NT2/D1 (cell line): ENCODE measurements around the gene SORT1.
"Not testable (repeated sequence)": the region's sequence is repeated elsewhere in the genome, so short reads cannot be mapped to it uniquely, and the experiment has no call there.

Experiments
- DNase-seq: peaks from one replicate; pipeline ENCODE4 v3.0.0-alpha.2; 2011; ENCODE audit warnings: low read depth, low spot score
- H3K27me3 ChIP-seq: 2 replicates; pipeline ENCODE4 v1.6.0; 2011; ENCODE audit warnings: mild to moderate bottlenecking; ENCODE audit not compliant: insufficient read length, insufficient read depth
- H3K36me3 ChIP-seq: 2 replicates; pipeline ENCODE4 v1.6.1; 2011; ENCODE audit warnings: mild to moderate bottlenecking, low read length, mixed read lengths; ENCODE audit not compliant: insufficient read depth, insufficient read length
- H3K4me1 ChIP-seq: 2 replicates; pipeline ENCODE4 v1.5.1; 2011; ENCODE audit not compliant: insufficient read depth, insufficient read length
- H3K4me3 ChIP-seq: 2 replicates; pipeline ENCODE4 v1.5.1; 2011; ENCODE audit warnings: low read depth; ENCODE audit not compliant: insufficient read length
- H3K9ac ChIP-seq: 2 replicates; pipeline ENCODE4 v1.6.0; 2011; ENCODE audit warnings: low read depth; ENCODE audit not compliant: insufficient read length
- H3K9me3 ChIP-seq: 2 replicates; pipeline ENCODE4 v1.5.1; 2011; ENCODE audit warnings: mild to moderate bottlenecking, low read length; ENCODE audit not compliant: insufficient read depth
- SUZ12 ChIP-seq: IDR thresholded peaks from 2 replicates; pipeline ENCODE4 v1.6.1; 2011; ENCODE audit not compliant: insufficient read length, insufficient read depth; ENCODE audit errors: extremely low read depth
- YY1 ChIP-seq: IDR thresholded peaks from 2 replicates; pipeline ENCODE4 v1.6.1; 2011; ENCODE audit not compliant: insufficient read length, insufficient read depth
- ZNF274 ChIP-seq: IDR thresholded peaks from 2 replicates; pipeline ENCODE4 v1.6.1; 2011; ENCODE audit warnings: mild to moderate bottlenecking, low read depth, low read length

Gene SORT1

GRCh38 chr1:109312978-109313775 lies 84.5 kb downstream of the SORT1 start:
- H3K9me3 ChIP-seq = no peaks in the 10 kb centered on the region
- peaks cover 59% of the 10 kb centered on the region for H3K36me3 ChIP-seq
- no peak overlapping the region for H3K4me3 ChIP-seq
- DNase-seq = no peak
- no peak for TF ChIP-seq YY1
- TF ChIP-seq SUZ12 = no peak
- no peak for TF ChIP-seq ZNF274
- no peaks in the 10 kb centered on the region for H3K27me3 ChIP-seq
- H3K4me1 ChIP-seq = peaks cover 3% of the 10 kb centered on the region
- no peak overlapping the region for H3K9ac ChIP-seq

GRCh38 chr1:109312246-109312645 lies 85.5 kb downstream of the SORT1 start:
- H3K4me1 ChIP-seq = peaks cover 5% of the 10 kb centered on the region
- no peak for TF ChIP-seq SUZ12
- no peak for TF ChIP-seq YY1
- no peaks in the 10 kb centered on the region for H3K9me3 ChIP-seq
- no peaks in the 10 kb centered on the region for H3K27me3 ChIP-seq
- DNase-seq = no peak
- no peak overlapping the region for H3K9ac ChIP-seq
- no peak overlapping the region for H3K4me3 ChIP-seq
- peaks cover 52% of the 10 kb centered on the region for H3K36me3 ChIP-seq

- no peak for TF ChIP-seq YY1
- no peak for DNase-seq
- H3K4me1 ChIP-seq = peaks cover 18% of the 10 kb centered on the region
- no peak overlapping the region for H3K4me3 ChIP-seq
- H3K27me3 ChIP-seq = no peaks in the 10 kb centered on the region
- no peaks in the 10 kb centered on the region for H3K9me3 ChIP-seq
- no peak overlapping the region for H3K9ac ChIP-seq
- peaks cover 30% of the 10 kb centered on the region for H3K36me3 ChIP-seq
Observed at GRCh38 chr1:109309347-109309746, 88.4 kb downstream of the SORT1 start.

- H3K4me1 ChIP-seq = peaks cover 16% of the 10 kb centered on the region
- DNase-seq = no peak
- no peak overlapping the region for H3K9ac ChIP-seq
- TF ChIP-seq ZNF274 (no peak), SUZ12 (no peak), YY1 (no peak)
- no peaks in the 10 kb centered on the region for H3K27me3 ChIP-seq
- H3K9me3 ChIP-seq = no peaks in the 10 kb centered on the region
- no peak overlapping the region for H3K4me3 ChIP-seq
- peaks cover 15% of the 10 kb centered on the region for H3K36me3 ChIP-seq
Observed at GRCh38 chr1:109307274-109308021, 90.3 kb downstream of the SORT1 start.

GRCh38 chr1:109306832-109307273 lies 90.9 kb downstream of the SORT1 start, which contains the start of gene MYBPHL:
MYBPHL (minus strand) TSS chr1:109307011; CDS start chr1:109306991, 20 bp downstream.
- Histone ChIP-seq H3K9ac (no peak within 1 kb of the TSS), H3K4me1 (peaks cover 16% of the 10 kb centered on the region), H3K9me3 (no peaks in the 10 kb centered on the region), H3K36me3 (peaks cover 13% of the 10 kb centered on the region), H3K4me3 (no peak within 1 kb of the TSS), H3K27me3 (no peaks in the 10 kb centered on the region)
- DNase-seq = no peak
- TF ChIP-seq ZNF274 (no peak), SUZ12 (no peak), YY1 (no peak)

GRCh38 chr1:109305991-109306390 lies 91.7 kb downstream of the SORT1 start:
- not testable (repeated sequence) for H3K27me3 ChIP-seq, H3K4me3 ChIP-seq, H3K9me3 ChIP-seq, H3K36me3 ChIP-seq, H3K9ac ChIP-seq, DNase-seq
- peaks cover 16% of the 10 kb centered on the region for H3K4me1 ChIP-seq

- Histone ChIP-seq H3K9ac (no peak overlapping the region), H3K4me3 (no peak overlapping the region)
- TF ChIP-seq YY1 = no peak
Observed at GRCh38 chr1:109304226-109304920, 93.3 kb downstream of the SORT1 start.

More at GRCh38 chr1:109304226-109304920, 93.3 kb downstream of the SORT1 start:
- Histone ChIP-seq H3K27me3 (no peaks in the 10 kb centered on the region), H3K9me3 (no peaks in the 10 kb centered on the region), H3K4me1 (peaks cover 18% of the 10 kb centered on the region), H3K36me3 (no peaks in the 10 kb centered on the region)
- DNase-seq = no peak
